ENCODE results near the gene GSE1.

DNA sequence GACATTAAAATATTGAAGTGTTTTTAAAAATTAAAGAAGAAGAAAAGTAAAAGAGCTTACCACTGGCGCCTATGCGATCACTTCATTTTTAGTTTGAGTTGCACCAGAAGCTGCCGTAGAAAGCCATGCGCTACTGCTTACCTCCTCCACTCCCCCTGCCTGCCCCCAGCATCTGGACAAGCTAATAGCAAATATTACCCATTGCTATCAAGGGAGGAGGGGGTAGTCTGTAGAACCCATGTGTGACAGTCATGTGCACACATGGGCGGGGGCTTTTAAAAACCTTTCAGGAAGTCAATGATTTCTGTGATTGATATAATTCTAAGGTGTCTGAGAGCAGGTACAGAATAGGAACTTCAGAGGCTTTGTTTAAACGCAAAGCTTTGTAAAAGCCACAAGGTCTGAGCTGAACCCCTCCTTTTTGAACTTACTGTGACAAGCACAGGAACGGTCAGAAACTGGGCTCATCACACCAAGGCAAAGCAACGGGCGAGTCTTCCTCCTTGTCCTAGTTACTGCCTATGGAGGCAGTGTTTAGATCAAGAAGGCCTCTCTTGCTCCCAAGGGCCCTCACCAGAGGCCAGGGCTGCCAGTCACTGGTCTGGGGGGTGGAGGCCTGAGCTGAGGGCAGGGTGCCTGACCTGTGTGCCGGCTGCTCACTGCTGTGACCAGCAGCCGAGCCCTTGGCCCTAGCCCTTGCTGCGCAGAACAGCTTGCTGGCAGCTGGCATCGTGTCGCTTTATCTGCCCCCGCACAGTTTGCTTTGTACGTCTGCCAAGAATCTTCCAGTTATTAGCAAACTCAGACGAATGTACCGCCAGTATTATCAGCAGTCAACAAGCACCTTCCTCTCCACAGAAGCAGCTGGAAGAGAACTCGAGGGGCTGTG is 60.7 kb downstream of the GSE1 start:
- TF ChIP-seq, protein P1, sequence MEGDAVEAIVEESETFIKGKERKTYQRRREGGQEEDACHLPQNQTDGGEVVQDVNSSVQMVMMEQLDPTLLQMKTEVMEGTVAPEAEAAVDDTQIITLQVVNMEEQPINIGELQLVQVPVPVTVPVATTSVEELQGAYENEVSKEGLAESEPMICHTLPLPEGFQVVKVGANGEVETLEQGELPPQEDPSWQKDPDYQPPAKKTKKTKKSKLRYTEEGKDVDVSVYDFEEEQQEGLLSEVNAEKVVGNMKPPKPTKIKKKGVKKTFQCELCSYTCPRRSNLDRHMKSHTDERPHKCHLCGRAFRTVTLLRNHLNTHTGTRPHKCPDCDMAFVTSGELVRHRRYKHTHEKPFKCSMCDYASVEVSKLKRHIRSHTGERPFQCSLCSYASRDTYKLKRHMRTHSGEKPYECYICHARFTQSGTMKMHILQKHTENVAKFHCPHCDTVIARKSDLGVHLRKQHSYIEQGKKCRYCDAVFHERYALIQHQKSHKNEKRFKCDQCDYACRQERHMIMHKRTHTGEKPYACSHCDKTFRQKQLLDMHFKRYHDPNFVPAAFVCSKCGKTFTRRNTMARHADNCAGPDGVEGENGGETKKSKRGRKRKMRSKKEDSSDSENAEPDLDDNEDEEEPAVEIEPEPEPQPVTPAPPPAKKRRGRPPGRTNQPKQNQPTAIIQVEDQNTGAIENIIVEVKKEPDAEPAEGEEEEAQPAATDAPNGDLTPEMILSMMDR (IDR thresholded peaks at IDR 0.05 in 2 of 3, conservative IDR thresholded peaks at IDR 0.05 in 1 of 3; ENCODE audit: borderline replicate concordance in 1 of 3, insufficient read depth in 1 of 3, low read depth in 2 of 3, low read length in 2 of 3), result no peak
- TF ChIP-seq, protein P2, sequence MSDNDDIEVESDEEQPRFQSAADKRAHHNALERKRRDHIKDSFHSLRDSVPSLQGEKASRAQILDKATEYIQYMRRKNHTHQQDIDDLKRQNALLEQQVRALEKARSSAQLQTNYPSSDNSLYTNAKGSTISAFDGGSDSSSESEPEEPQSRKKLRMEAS (IDR thresholded peaks at IDR 0.05), result no peak
- TF ChIP-seq POLR2A (IDR thresholded peaks at IDR 0.05; ENCODE audit: borderline replicate concordance, extremely low read depth, insufficient read depth, insufficient read length), result no peak
- no peak for TF ChIP-seq EZH2phosphoT487 (IDR thresholded peaks at IDR 0.05; ENCODE audit: borderline replicate concordance)
- TF ChIP-seq EGR1 (IDR thresholded peaks at IDR 0.05; ENCODE audit: low read depth), result no peak
